ENCODE results near the gene TMEM114.

DNA sequence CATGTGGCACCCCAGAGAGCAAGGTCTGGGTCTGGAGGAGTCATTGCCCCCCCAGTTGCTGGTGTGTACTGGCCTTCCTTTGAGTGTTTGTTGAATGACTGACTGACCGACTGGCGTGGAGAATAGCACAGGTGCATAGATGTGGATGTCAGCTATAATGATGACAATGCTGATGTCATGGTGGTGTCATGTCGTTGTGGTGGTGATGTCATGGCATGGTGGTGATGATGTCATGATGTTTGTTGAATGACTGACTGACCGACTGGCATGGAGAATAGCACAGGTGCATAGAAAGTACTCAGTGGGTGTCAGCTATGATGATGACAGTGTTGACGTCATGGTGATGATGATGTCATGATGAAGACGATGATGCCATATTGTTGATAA, 22.1 kb downstream of the TMEM114 start:
- TF ChIP-seq L3MBTL2 (conservative IDR thresholded peaks at IDR 0.05) (no peak), BHLHE40 (IDR thresholded peaks at IDR 0.05; ENCODE audit: borderline replicate concordance) (no peak), SP1 (IDR thresholded peaks at IDR 0.05) (no peak), ELF4 (IDR thresholded peaks at IDR 0.05) (no peak)

Data from HEK293T (cell line).